AG04449 (cell line): ENCODE results near the gene UBE2O.

Source experiments
- CTCF ChIA-PET: fragments of 350-600 bp; formaldehyde crosslinking; extraction: SDS; loops from one replicate; lab custom pipeline; 2021; ENCODE audit warnings: antibody characterized with exemption; lab: Yijun Ruan, JAX
- POLR2A ChIA-PET: fragments of 400-600, 350-600 bp; formaldehyde crosslinking; extraction: SDS; loops from one replicate; lab custom pipeline; 2020; ENCODE audit warnings: antibody characterized with exemption, inconsistent platforms; lab: Yijun Ruan, JAX
- DNase-seq: peaks from one replicate; pipeline ENCODE4 v3.0.0-alpha.2; 2010; ENCODE audit warnings: low read depth, low spot score
- H3K4me3 ChIP-seq: 2 replicates; pipeline ENCODE4 v1.5.1; 2011; ENCODE audit warnings: low read depth, mild to moderate bottlenecking, control low read depth, low read length
- TF ChIP-seq, protein P1 (sequence below): IDR thresholded peaks from one replicate; pipeline ENCODE4 v1.5.1; 2011; ENCODE audit warnings: mild to moderate bottlenecking, moderate library complexity, low read length, control low read depth, inconsistent platforms; ENCODE audit not compliant: insufficient read depth; ENCODE audit errors: missing control alignments

UBE2O gene

DNA sequence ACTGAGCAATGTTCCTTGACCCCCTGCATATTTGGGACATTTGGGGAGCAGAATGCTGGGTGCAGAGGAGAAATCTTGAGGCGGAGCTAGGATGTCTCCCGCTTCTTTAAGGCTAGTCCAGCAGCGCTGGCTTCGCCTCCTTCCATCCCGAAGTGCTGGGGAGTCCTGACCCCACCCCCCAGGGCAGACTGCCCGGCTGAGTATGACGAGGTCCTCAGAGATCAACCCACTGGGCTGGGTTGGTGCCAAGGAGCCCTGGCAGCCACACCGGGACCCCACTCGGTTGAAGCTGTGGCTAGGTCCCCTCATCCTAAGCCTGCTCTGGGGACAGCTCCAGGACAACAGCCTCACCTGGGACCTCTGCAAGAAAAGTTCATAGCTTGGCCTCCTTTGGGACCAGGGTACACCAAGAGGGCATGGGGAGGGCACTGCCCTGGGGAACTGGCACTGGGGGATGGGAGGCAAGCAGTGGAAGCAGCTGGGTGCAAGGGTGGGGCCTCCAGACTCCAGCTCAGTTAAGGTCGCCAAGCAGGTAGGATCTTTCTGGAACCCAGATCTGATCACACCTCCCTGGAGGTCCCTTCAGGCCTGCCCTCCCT is 37.3 kb upstream of the UBE2O start:
- POLR2A ChIA-PET, result no interaction called here
- TF ChIP-seq, protein P1, sequence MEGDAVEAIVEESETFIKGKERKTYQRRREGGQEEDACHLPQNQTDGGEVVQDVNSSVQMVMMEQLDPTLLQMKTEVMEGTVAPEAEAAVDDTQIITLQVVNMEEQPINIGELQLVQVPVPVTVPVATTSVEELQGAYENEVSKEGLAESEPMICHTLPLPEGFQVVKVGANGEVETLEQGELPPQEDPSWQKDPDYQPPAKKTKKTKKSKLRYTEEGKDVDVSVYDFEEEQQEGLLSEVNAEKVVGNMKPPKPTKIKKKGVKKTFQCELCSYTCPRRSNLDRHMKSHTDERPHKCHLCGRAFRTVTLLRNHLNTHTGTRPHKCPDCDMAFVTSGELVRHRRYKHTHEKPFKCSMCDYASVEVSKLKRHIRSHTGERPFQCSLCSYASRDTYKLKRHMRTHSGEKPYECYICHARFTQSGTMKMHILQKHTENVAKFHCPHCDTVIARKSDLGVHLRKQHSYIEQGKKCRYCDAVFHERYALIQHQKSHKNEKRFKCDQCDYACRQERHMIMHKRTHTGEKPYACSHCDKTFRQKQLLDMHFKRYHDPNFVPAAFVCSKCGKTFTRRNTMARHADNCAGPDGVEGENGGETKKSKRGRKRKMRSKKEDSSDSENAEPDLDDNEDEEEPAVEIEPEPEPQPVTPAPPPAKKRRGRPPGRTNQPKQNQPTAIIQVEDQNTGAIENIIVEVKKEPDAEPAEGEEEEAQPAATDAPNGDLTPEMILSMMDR, result no peak
- H3K4me3 ChIP-seq, result no peak overlapping the region
- no peak for DNase-seq
- CTCF ChIA-PET, result interaction anchor here (1.8 to 34.2 kb wide), 3 partner anchors 10 to 26 kb away, joined by 4 to 1209 read pairs (median 47); partner anchors contain the start of genes AANAT and UBE2O

DNA sequence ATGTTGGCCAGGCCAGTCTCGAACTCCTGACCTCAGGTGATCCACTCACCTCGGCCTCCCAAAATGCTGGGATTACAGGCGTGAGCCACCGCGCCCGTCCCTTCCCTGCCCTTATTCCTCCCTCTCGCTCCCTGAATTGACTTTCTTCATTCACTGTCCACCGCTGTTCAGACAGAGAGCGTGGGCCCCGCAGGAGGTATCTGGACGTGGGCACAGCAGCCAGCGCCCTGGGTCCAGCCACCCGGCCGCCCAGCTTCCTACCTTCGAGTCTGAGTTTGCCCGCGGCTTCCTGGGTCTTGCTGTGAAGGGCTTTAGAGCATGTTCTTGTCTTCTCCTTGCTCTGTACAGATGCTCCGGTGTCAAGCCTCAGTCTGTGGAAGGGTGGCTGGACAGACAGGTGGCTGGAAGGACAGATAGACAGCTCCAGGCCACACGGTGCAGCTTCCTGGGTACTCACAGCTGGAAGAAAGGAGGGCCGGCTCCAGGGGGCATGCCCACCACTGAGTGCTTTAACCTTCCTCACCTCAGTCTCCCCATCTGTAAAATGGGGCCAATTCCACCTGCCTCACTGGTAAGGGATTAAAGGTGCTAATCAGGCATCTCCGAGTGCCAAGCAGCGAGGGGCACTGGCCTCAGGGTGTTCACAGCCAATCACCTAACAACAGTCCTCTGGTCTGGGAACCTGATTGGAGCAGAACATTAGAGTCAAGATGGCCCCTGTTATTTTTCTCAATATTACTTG is 34.7 kb upstream of the UBE2O start:
- H3K4me3 ChIP-seq, result no peak overlapping the region
- CTCF ChIA-PET, result interaction anchor here (0.7 to 34.2 kb wide), 3 partner anchors 15 to 23 kb away, joined by 4 to 1209 read pairs (median 5); partner anchors contain the start of genes AANAT and UBE2O
- POLR2A ChIA-PET, result no interaction called here
- no peak for DNase-seq
- TF ChIP-seq, protein P1, result no peak

DNA sequence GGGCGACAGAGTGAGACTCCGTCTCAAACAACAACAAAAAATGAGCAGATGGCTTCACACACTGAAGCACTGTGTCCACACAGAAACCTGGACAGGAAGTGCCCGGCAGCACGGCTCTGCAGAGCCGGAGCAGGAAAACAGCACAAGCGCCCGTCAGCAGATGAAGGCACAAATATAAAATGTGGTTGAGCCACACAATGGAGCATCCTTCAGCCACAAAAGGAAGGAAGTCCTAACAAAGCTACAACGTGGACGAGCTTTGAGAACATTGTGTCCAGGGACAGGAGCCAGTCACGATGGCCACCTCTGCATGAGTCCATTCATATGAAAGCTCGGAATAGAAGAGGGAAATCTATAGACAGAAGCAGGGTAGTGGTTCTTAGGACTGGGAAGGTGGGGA is 32.6 kb upstream of the UBE2O start:
- TF ChIP-seq, protein P1, result no peak
- DNase-seq, result no peak
- ChIA-PET POLR2A (interaction anchor here (0.7 kb wide), 1 partner anchor 12 kb away, joined by 3 read pairs; no protein-coding TSS in a partner anchor), CTCF (interaction anchor here (1.1 to 34.2 kb wide), 6 partner anchors 12 to 100 kb away, joined by 3 to 1209 read pairs (median 6); partner anchors contain the start of genes AANAT and UBE2O)
- H3K4me3 ChIP-seq, result no peak overlapping the region

DNA sequence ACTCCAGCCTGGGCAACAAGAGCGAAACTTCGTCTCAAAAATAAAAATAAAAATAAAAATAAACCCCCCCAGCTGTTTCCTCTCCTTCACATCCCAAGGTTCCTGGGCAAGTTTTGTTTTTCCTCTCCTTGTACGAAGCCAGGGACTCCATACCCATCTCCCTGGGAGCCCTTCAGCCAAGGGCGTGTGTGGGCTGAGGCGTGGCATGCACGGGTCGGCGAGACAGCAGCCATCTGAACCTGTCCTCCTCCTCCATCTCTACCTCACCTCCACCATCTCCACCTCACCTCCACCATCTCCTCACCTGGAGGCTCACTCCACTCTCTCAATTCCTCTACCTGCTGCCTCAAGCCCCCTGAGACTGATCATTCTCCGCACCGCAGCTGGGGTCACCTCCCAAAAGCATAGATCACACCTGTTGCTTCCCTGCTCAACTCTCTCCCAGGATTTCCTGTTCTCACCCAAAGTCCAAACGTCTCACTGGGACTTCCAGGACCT is 31.3 kb upstream of the UBE2O start:
- H3K4me3 ChIP-seq, result no peak overlapping the region
- ChIA-PET POLR2A (no interaction called here), CTCF (interaction anchor here (1.0 to 34.2 kb wide), 4 partner anchors 15 to 38 kb away, joined by 3 to 1209 read pairs (median 8); partner anchors contain the start of genes AANAT and UBE2O)
- TF ChIP-seq, protein P1, result no peak
- DNase-seq, result no peak

DNA sequence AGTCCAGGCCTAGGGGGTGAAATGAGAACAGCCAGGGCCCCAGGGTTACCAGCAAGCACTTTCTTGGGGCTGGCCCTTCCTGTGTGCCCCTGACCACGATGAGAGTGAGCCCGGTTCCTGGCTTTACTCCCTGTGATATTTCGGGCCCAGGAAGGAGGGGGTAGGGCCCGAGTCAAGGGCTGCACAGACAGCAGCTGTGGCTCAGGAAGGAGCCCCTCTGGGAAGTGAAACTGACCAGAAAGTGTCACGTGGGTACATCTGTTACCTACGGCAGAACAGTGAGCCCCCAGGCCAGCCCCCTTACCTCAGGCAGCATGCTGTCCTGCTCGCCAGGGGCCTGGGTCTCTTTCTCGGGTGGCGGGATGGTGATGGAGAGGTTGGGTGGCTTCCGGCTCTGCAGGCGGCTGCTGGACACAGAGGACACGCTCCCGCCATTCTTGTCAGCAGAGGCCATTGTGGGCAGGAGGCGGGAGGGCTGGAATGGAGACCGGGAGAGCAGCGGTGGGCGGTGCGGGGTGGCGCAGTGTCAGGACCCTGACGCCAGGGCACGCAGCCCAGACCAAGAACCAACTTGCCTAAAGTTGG is 28.2 kb upstream of the UBE2O start:
- POLR2A ChIA-PET, result interaction anchor here (1.8 kb wide), 1 partner anchor 33 kb away, joined by 3 read pairs; no protein-coding TSS in a partner anchor
- no peak for DNase-seq
- TF ChIP-seq, protein P1, result no peak
- CTCF ChIA-PET, result interaction anchor here (1.2 to 34.4 kb wide), 2 partner anchors 14 to 17 kb away, joined by 10 to 1209 read pairs; partner anchors contain the start of genes AANAT and RHBDF2
- H3K4me3 ChIP-seq, result no peak overlapping the region
